ELR (cell line): Measurements from ENCODE around the gene APP.

Experiments used
- DNase-seq: peaks from one replicate; pipeline ENCODE4 v3.0.0-alpha.2; 2015; ENCODE audit warnings: low read depth

The APP gene

DNA sequence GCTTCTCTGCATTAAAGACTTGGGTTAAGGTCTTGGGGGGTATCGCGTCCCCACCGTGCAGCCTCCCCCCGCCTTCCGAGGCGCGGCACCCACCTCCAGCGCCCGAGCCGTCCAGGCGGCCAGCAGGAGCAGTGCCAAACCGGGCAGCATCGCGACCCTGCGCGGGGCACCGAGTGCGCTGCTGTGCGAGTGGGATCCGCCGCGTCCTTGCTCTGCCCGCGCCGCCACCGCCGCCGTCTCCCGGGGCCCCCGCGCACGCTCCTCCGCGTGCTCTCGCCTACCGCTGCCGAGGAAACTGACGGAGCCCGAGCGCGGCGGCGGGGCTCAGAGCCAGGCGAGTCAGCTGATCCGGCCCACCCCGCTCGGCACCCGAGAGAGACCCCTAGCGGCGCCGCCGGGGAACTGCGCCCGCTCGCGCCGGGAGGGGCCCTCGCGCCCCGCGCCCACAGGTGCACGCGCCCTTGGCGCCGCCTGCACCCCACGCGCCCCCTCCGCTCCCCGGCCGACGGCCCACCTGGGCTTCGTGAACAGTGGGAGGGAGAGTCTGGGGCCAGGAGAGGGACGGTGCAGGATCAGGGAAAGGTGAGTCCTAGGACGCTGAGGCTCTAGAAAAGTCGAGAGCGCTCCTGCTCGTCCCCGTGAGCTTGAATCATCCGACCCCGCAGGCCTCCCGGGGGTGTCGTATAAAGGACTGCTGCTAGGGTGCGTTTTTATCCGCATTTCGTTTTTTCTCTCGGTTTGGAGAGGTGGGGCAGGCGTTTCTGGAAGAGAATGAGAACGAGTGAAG, at the start of gene APP:
Gene APP, minus strand, starts transcription at position 300 of the 787 bp plus-strand sequence. Its CDS starts 150 bp downstream, at position 150.
- DNase-seq: peak; percentile 82

- DNase-seq: no peak
Observed at GRCh38 chr21:26212220-26212619, 41.6 kb upstream of the APP start.

- DNase-seq: no peak
Observed at GRCh38 chr21:26210614-26211013, 40.0 kb upstream of the APP start.

DNA sequence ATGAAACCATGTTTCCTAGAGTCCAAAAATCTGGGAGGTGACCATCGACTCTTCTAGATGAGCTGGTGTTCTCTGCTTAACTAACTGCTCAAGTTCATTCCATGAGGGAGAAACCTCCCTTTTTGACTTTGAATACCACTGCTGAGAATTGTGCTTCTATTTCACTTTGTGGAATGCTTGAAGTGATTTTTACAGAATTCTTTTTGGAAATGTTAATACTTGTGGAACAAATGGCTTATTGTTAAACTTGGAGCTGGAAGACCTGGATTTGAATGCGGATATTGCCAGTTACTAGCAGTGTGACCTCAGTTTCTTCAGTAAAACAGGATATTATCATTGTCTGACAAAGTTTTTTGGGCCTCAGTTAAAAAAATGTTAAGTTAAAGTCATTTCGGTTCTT, 36.5 kb upstream of the APP start:
- no peak for DNase-seq

DNA sequence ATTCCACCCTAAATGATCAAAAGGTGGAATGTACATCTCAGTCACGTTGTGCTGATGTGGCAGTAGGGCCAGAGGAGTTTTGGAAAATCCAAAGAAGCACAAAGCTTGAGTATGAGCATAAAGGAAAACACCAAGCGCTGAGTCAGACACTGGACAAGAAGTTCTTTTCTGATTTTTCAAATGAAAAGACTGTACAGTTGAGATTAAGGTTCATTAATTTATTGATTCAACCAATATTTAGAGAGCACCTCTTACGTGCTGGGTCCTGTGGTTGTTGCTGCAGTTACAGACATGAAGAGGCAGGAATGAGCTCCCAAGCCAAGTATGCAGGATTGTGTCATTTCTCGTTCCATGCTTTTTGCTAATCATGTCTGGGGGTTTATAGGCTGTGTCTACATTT, 28.9 kb upstream of the APP start:
- peak; percentile 43 for DNase-seq

DNA sequence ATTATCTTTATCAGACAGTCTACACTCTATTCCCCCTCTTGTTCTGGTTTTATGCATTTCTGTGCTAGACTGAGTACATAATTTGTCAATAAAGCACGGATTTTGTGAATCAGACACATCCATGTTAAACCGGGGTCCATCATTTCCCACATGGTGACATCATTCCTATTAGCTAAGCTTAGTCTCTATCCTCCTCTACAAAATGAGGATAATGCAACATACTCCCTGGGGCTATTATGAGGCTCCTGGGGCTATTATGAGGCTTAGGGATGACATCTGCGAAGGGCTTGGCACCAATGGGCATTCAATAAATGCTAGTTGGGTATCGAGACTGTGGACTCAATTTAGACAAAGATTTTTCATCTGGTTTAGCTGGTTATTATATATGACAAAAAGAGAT, 25.1 kb upstream of the APP start:
- no peak for DNase-seq

GRCh38 chr21:26194811-26195251, 24.3 kb upstream of the APP start:
- peak; percentile 14 for DNase-seq

DNA sequence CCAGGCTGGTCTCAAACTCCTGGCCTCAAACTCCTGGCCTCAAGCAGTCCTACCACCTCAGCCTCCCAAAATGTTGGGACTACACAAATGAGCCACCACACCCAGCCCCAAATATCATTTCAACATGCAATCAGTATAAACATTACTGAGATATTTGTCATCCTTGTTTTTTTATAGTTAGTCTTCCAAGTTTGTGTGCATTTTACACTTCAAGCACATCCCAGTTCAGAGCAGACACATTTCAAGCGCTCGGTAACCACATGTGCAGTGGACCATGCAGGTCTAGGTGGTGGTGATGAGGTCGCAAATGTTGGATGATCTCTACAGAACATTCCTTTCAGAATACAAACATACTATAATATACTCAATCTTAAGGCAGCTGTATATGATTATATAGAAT, 23.8 kb upstream of the APP start:
- DNase-seq: no peak

- no peak for DNase-seq
Observed at GRCh38 chr21:26191609-26192008, 21.0 kb upstream of the APP start.

DNA sequence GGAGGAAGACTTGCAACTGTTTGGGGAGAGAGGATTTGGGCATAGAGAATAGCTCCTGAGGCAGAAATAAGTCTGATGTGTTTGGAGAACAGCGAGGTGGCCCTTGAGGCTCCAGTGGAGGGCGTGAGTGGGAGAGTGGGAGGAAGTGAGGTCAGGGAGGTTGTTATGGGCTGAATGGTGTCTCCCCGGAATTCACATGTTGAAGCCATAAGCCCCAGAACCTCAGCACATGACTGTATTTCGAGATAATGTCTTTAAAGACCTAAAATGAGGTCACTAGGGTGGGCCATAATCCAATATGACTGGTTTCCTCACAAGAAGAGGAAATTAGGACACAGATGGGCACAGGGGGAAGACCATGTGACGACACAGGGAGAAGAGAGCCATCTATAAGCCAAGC, 17.9 kb upstream of the APP start:
- no peak for DNase-seq

DNA sequence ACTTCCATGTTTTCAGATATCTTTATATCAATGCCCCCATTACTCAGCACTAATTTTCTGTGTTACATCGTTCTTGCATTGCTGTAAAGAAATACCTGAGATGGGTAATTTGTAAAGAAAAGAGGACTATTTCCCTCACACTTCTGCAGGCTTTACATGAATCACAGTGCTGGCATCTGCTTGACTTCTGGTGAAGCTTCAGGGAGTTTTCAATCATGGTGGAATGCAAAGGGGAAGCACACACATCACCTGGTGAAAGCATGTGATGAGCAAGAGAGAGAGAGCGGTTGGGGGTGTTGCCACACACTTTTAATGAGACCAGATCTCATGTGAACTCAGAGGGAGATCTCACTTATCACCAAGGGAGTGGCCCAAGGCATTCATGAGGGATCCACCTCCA, 14.9 kb upstream of the APP start:
- DNase-seq: no peak

DNA sequence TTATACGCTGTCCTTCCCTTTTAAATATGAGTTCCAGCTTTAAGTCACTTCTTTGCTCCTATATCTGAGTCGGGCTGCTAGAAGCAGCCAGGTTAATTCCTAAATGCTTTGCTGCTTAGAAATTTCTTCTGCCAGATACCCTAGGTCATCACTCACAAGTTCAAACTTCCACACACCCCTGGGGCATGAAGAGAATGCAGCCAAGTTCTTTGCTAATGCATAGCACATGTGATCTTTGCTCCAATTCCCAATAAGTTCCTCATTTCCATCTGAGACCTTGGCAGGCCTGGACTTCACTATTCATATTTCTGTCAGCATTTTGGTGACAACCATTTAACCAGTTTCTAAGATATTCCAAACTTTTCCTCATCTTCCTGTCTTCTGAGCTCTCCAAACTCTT, 14.5 kb upstream of the APP start:
- DNase-seq: no peak

- peak; percentile 19 for DNase-seq
Observed at GRCh38 chr21:26179501-26179900, 8.9 kb upstream of the APP start.

DNA sequence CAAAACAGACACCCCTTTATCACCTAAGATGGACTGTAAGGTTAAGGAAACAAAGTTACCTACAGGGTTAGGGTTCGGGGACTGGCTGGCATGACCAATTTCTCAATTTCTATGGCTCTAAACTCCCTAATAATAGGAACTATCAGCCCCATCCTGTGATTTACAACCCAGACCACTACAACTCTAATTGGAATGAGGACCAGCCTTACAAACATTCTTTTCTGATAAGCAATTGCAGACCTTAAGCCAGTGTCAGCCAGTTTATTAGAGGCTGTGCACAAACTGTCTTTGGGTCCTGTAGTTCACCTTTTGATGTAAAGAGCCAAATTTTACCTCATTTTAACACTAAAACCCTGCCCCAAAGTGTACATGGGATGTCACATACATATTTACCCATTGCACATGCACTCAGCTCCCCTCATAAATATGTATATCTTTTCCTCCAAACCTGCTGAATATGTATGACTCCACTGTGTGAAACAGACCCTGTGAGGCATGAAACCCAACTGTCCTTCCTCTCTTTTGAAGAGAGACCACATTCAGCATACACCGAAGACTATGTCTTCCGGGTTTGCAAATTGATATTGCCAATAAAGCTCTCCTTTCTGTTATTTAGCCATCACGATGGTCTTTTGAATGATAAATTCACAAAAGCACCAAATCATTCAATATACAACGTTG, 7.3 kb upstream of the APP start:
- no peak for DNase-seq

DNA sequence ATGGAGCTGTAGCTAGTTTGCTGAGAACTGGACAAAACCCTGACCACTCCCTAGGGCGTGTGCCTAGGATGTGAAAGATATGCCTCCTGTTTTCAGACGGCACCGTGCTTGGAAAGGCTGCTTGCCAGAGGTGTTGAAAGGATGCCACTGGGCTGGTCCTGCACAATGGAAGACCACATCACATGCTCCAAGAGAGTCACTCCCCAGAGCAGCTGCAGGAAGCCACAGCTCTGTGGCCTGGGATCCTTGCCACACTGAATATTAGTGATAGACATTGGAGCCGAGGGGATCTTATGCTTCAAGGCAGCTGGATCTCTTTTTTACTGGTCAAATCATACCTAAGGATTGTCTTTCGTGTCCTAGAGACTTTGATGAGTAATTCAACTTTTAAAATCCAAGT, 6.6 kb upstream of the APP start:
- no peak for DNase-seq

GRCh38 chr21:26171258-26172100, 909 bp upstream of the APP start:
- DNase-seq: no peak

- peak; percentile 74 for DNase-seq
Observed at GRCh38 chr21:26169611-26170470, 729 bp downstream of the APP start.

DNA sequence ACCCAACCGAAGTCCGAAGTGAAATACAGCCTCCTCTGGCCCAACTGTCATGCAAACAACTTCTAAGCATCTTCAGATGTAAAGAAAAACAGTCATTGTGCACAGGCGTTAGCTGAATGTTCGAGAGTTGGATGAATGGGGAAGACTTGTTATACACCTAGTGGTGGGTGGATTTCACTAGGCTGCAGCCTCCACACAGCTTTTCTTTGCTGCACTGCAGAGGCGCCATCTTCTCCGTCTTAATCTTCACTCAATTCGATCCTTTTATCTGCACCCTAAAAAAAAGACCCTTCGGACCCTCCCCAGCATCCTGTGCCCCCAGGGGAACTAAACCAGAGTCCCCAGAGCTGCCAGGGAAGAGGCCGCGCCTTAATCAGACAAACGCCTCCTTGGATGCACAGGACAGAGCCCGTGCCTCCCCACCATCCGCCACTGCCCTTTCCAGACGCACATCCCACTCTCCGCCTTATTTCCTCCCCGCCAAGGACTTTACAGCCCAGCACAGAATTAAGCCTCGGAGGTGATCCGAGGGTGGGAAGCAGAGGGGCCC, 1.4 kb downstream of the APP start:
- peak; percentile 72 for DNase-seq

DNA sequence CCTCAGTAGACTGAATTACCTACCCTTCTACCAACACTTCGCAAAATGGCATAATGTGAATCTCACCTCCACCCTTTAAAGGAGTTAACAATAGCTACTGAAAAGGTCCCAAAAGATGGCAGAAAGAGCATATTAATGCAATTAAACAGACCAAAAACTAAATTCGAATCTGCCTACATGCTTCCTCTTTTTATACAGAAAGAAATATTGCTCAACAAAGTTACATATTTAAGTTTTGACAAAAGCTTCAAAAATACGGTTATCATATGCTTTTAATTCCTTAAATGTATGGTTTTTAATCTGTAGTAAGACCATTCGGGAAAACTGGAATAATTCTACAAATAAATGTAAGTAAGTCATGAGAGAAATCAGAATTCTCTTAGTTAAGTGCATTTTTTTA, 2.2 kb downstream of the APP start:
- DNase-seq: no peak

DNA sequence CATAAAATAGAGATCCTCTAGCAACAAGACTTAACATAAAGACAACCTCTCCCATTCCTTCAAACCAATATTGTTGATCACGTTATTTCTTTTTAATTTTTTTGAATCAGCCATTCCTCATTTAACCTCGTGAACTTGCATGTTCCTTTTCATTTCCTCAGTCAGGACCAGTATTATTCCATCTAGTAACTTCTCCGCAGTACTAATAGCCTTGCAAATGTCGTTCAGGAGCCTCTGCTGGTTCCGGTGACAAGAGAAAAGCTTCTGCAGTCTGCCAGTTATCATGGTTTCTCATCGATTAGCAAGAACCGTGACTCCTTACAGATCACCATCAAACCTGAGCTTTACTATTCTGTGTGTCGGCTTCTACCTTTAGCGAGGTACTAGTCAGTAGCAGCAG, 3.0 kb downstream of the APP start:
- no peak for DNase-seq

GRCh38 chr21:26165331-26165730, 5.2 kb downstream of the APP start:
- DNase-seq: no peak
